Measurements from ENCODE around the gene OR5B3.

DNA sequence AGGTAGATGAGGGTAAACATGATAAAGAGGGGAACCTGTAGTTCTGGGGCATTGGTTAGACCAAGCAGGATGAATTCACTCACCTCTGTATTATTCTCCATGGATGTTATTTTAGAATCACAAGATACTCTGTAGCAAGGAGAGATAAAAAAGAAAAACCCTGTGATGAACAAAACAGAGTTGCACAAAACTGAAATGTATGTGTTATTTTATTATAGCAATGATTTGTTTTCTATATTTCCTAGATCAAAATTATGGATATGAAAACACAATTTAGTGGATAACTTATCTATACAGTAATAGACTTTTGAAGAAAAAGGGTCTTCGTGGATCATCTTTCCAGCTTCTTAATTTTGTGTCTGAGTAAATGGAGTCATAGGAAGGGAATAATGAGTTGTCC, 47.7 kb downstream of the OR5B3 start, which contains the start of gene OR5B17:
- TF ChIP-seq, protein P1, sequence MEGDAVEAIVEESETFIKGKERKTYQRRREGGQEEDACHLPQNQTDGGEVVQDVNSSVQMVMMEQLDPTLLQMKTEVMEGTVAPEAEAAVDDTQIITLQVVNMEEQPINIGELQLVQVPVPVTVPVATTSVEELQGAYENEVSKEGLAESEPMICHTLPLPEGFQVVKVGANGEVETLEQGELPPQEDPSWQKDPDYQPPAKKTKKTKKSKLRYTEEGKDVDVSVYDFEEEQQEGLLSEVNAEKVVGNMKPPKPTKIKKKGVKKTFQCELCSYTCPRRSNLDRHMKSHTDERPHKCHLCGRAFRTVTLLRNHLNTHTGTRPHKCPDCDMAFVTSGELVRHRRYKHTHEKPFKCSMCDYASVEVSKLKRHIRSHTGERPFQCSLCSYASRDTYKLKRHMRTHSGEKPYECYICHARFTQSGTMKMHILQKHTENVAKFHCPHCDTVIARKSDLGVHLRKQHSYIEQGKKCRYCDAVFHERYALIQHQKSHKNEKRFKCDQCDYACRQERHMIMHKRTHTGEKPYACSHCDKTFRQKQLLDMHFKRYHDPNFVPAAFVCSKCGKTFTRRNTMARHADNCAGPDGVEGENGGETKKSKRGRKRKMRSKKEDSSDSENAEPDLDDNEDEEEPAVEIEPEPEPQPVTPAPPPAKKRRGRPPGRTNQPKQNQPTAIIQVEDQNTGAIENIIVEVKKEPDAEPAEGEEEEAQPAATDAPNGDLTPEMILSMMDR (IDR thresholded peaks at IDR 0.05; ENCODE audit: low read depth, low read length) = no peak
- no peak for TF ChIP-seq EZH2phosphoT487 (IDR thresholded peaks at IDR 0.05; ENCODE audit: low read depth)
